Epithelial cell of prostate (primary cell): ENCODE measurements around the gene ASTE1.
"Not testable (repeated sequence)": the region's sequence is repeated elsewhere in the genome, so short reads cannot be mapped to it uniquely, and the experiment has no call there.

ENCODE experiments used
- DNase-seq: peaks from one replicate; pipeline ENCODE4 v3.0.0-alpha.2; 2011; ENCODE audit warnings: low read depth, low spot score
- H3K27ac ChIP-seq: fragments of 450-650 bp; 2 replicates; pipeline ENCODE4 v1.5.1; 2017; ENCODE audit warnings: mild to moderate bottlenecking

ASTE1 gene

GRCh38 chr3:131026321-131027151 lies at the start of gene ASTE1, which contains the start of gene NEK11:
ASTE1 (minus strand) TSS chr3:131026825; CDS start chr3:131025306, 1,519 bp downstream.
NEK11 (plus strand) TSS chr3:131026877; CDS start chr3:131029709, 2,832 bp downstream.
- H3K27ac ChIP-seq = peak within 1 kb of the TSS; percentile 68
- peak; percentile 34 for DNase-seq

GRCh38 chr3:131075632-131076328 lies 49.2 kb upstream of the ASTE1 start:
- DNase-seq = no peak
- H3K27ac ChIP-seq = no peak overlapping the region

GRCh38 chr3:131072845-131073244 lies 46.2 kb upstream of the ASTE1 start:
- no peak for DNase-seq
- no peak overlapping the region for H3K27ac ChIP-seq

- H3K27ac ChIP-seq = no peak overlapping the region
- no peak for DNase-seq
Measured at GRCh38 chr3:131072099-131072559, 45.5 kb upstream of the ASTE1 start.

GRCh38 chr3:131067983-131068382 lies 41.4 kb upstream of the ASTE1 start:
- no peak for DNase-seq
- no peak overlapping the region for H3K27ac ChIP-seq

- DNase-seq = no peak
- no peak overlapping the region for H3K27ac ChIP-seq
Measured at GRCh38 chr3:131053043-131053859, 26.6 kb upstream of the ASTE1 start.

GRCh38 chr3:131050001-131050400 lies 23.4 kb upstream of the ASTE1 start:
- no peak overlapping the region for H3K27ac ChIP-seq
- no peak for DNase-seq

- no peak for DNase-seq
- no peak overlapping the region for H3K27ac ChIP-seq
Measured at GRCh38 chr3:131048030-131048429, 21.4 kb upstream of the ASTE1 start.

GRCh38 chr3:131047582-131047981 lies 21.0 kb upstream of the ASTE1 start:
- H3K27ac ChIP-seq = no peak overlapping the region
- DNase-seq = no peak

- not testable (repeated sequence) for H3K27ac ChIP-seq, DNase-seq
Measured at GRCh38 chr3:131042271-131042985, 15.8 kb upstream of the ASTE1 start.

GRCh38 chr3:131038326-131038725 lies 11.7 kb upstream of the ASTE1 start:
- no peak for DNase-seq
- no peak overlapping the region for H3K27ac ChIP-seq

- no peak overlapping the region for H3K27ac ChIP-seq
- DNase-seq = no peak
Measured at GRCh38 chr3:131036986-131037385, 10.4 kb upstream of the ASTE1 start.

GRCh38 chr3:131036200-131036816 lies 9.7 kb upstream of the ASTE1 start:
- H3K27ac ChIP-seq = no peak overlapping the region
- no peak for DNase-seq

- no peak overlapping the region for H3K27ac ChIP-seq
- no peak for DNase-seq
Measured at GRCh38 chr3:131033480-131034080, 7.0 kb upstream of the ASTE1 start.

- DNase-seq = no peak
- no peak overlapping the region for H3K27ac ChIP-seq
Measured at GRCh38 chr3:131031660-131032059, 5.0 kb upstream of the ASTE1 start.

- H3K27ac ChIP-seq = no peak overlapping the region
- DNase-seq = no peak
Measured at GRCh38 chr3:131028844-131029243, 2.2 kb upstream of the ASTE1 start.

- no peak overlapping the region for H3K27ac ChIP-seq
- DNase-seq = no peak
Measured at GRCh38 chr3:131025539-131025938, 1.1 kb downstream of the ASTE1 start.

GRCh38 chr3:131020122-131020693 lies 6.4 kb downstream of the ASTE1 start:
- no peak overlapping the region for H3K27ac ChIP-seq
- no peak for DNase-seq

- no peak overlapping the region for H3K27ac ChIP-seq
- no peak for DNase-seq
Measured at GRCh38 chr3:131018970-131019369, 7.7 kb downstream of the ASTE1 start.
